NCI-H146 treated with DMSO at 0.1 percent for 48 hours (cell line): ENCODE data around the gene HYAL1.

Source experiments
- DNase-seq: peaks from one replicate; lab custom pipeline; 2025; ENCODE audit not compliant: unreplicated experiment; lab: John Stamatoyannopoulos, UW

HYAL1 gene

DNA sequence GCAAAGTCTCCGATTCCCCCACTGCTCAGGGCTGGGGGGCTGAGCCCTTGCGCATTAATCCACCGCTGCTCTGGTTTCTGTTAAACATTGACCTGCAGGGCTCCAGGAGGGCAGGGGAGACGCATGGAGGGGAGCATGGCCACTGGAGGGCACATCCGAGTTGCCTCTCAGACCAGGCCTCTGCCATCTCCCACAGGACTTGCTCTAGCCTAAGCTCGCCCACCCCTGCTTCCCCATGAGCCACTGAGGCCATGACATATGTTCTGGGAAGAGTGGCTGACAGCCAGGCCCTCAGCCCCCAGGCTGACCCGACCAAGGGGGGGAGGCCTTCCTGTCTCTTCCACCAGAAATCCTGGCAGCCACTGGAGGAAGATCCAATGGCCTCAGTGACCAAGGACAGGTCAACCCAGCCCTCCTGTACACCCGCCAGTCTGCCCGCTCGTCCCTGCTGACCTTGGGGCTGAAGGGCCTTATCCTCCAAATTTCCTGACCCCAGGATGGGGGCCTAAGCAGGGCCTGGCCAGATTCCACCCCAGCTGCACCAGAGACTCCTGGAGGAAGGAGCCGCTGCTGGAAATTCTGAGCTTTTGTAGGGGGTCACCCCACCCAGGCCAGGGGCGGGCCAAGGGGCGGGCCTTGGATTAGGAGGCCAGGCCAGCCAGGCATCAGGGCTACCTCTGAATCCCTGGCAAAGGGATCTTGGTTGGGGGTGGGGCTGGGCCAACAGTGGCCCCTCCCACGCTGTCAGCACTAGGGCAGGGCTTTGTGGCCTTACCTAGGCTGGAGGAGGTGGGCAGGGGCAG is at the start of gene HYAL1:
Gene HYAL1, minus strand, starts transcription at position 562 of the 803 bp plus-strand sequence. CDS start 618 bp downstream, outside the sequence.
- DNase-seq, result no peak

DNA sequence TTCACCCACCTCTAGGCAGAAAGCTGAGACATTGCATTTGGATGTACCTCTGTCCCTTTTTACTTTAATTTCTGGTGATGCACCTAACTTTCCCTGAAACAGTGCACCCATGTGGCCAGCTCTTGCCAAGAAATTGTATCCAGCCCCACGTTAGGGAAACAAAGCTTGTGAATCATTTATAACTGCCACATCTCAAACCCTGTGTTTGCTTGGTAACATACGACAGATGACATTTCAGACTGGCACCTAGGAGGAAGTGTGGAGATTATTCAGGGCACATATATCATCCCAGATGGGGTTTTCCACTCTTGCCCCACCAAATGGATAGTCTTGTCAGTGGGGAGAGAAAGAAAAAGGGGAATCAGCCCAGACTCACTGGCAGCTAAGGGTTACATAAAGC is 49.4 kb upstream of the HYAL1 start:
- no peak for DNase-seq

- DNase-seq, result no peak
These were observed 47.9 kb upstream of the HYAL1 start for GRCh38 chr3:50351323-50351697.

DNA sequence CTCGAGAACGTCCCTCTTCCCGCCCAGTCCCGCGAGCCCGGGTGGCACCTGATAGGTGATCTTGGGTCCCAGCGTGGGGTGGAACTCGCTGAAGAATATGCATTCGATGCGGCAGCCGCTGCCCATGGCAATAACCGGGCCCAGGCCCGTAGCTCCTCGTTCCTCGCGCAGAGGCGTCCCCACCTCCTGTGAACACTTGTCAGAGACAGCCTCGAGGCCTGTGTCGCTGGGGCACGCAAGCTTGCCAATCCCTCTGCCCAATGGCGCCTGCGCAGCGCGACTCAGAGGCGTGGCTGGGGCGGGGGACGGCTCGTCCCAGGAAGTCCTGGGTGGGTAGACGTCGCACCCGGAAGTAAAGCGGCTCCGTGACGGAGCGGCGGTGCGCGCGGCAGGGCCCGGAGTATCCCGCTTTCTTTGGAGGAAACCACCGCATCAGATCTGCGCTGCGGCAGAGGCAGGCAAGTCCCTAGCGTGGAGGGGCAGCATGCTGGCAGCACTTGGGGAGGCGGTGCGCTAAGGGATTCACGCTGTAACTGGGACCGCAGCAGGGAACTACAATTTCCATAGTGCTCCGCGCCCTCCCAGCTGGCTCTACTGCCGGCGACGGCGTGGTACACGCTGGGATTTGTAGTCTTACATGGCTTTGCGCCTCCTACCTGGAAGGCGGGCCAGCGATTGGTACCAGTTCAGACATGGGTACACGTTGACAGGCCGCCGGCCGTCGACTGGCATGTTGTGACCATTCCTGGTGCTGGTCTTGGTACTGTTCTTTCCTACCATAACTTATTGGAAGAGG is 47.4 kb upstream of the HYAL1 start, which contains the start of the genes CYB561D2 and NPRL2:
Gene CYB561D2, plus strand, starts transcription at position 336 of the 796 bp plus-strand sequence. CDS start 572 bp downstream, outside the sequence.
Gene NPRL2, minus strand, starts transcription at position 249 of the 796 bp plus-strand sequence. Its CDS starts 123 bp downstream, at position 126.
- peak; percentile 76 for DNase-seq

- DNase-seq, result no peak
These were observed 46.8 kb upstream of the HYAL1 start for GRCh38 chr3:50350213-50350526.

DNA sequence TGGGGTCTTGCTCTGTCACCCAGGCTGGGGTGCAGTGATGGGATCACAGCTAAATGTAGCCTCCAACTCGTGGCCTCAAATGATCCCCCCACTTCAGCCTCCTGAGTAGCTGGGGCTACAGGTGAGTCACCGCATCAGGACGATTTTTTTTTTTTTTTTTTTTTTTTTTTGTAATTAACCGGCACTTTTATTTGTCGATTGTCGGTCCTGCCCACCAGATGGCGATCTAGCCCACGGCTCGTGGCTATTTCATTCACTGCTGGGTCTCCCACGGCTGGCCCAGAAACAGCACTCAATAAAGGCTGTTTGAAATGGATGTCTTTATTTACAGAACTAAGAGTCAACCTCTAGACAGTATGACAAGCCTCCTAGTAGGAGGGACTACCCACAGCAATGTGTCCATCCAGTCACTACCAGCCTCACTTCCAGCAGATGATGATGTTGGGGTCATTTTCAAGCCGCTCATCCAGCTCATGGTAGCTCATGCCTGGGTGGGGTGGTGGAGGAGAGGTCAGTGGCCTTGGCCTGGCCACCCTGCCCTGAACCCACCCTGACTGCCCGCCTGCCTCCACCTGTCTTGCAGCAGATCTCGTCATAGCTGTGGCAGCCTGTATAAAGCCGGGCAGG is 43.9 kb upstream of the HYAL1 start:
- peak; percentile 35 for DNase-seq

- peak; percentile 13 for DNase-seq
These were observed 42.3 kb upstream of the HYAL1 start, which contains the start of gene ZMYND10 for GRCh38 chr3:50345586-50346234. TSS of gene ZMYND10 (minus strand) at chr3:50345732. CDS start at chr3:50345579, 153 bp downstream.

- DNase-seq, result no peak
These were observed 41.6 kb upstream of the HYAL1 start for GRCh38 chr3:50345008-50345407.

- no peak for DNase-seq
These were observed 39.6 kb upstream of the HYAL1 start for GRCh38 chr3:50342813-50343633.

- no peak for DNase-seq
These were observed 38.7 kb upstream of the HYAL1 start for GRCh38 chr3:50341996-50342650.

GRCh38 chr3:50341537-50341936 is 38.2 kb upstream of the HYAL1 start:
- DNase-seq, result no peak

GRCh38 chr3:50340448-50341329 is 37.3 kb upstream of the HYAL1 start, which contains the start of gene RASSF1:
TSS of gene RASSF1 (minus strand) at chr3:50340836. CDS start at chr3:50340805, 31 bp downstream.
- DNase-seq, result no peak

DNA sequence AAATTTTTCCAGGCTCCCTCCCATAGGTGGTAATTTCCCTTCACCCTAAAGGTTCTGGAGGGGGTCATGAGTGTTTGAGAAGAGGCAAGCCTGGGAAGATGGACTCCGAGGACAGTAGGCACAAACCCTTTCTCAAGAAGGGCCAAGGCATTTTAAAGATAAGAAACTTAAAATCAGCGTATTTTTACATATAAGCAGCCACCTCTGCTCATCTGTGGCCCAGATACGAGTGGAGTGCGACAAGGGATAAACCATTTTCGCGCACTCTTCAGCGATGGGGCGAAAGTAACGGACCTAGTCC is 36.7 kb upstream of the HYAL1 start:
- DNase-seq, result no peak

DNA sequence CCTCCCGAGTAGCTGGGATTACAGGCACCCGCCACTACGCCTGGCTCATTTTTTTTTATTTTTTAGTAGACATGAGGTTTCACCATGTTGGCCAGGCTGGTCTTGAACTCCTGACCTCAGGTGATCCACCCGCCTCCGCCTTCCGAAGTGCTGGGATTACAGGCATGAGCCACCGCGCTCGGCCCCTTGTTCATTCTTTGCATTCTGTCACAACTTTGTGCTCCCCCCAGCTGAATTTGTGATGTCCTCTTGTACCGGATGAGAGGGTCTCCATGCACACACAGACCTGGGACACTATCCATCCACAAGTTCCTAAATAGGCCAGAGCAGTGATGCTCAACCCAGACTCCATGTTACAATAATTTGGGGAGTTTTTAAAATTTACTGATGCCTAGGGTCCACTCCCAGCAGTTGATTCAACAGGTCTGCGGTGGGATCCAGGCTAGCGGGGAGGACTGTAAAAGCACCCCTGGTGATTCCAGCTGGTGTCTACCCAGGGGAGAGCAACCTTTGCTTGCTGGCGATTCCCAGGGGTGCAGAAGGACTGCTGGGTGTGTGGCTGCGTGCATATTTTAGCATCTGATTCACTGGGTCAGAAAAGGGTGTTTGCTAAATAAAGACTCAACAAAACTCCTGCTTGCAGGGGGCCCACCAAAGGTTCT is 36.2 kb upstream of the HYAL1 start:
- DNase-seq, result no peak

DNA sequence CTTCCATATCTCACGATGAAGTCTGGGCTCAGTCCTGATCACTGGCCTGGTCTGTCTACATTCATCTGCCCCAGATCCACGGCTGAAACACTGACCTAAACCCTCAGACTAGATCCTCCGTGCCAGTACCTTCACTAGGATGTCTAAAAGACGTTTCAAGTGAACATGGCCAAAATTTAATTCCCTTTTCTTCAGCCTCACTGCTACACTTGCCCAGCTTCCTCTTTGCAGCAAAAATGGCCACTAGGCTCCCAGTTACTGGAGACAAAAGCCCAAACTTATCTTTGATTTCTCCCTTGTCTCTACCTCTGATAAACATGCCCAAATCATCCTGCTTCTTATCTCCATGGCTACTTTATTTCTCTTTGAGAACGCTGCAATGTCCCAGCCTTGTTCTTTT is 35.6 kb upstream of the HYAL1 start:
- DNase-seq, result no peak

GRCh38 chr3:50337175-50337861 is 33.9 kb upstream of the HYAL1 start:
- DNase-seq, result peak; percentile 90

DNA sequence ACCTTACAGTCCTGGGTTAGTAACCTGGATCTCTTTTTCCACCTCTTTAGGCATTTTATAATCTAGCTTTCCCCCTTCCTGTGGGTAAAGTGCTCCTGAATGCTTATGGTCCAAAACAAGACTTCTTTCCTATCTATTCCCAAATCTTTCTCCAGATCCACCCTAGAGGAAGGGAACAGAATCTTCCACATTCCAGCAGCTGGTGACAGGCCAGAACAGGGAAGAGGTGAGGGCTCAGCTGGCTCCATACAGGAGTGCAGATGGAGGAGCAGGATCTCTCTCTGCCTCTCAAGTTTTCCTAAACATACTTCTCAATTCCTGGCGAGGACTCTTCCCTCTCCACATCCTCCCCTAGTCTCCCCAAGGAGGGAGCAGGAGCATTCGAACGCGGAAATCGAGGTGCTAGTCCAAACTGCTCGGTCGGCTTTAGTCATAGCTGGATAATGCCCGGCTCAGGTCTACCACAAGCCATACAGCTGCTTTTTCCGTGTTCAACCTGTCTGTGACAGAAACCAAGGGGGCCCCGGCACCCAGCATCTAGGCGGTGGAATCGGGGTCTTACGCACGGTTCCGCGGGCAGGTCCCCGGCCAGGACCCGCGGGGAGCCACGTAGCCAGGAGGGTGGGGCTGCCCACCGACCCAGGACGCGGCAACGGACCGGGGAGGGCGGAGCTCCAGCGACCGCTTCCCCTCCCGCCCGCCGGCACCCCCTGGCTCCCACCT is 33.2 kb upstream of the HYAL1 start:
- no peak for DNase-seq
